ENCODE data around the gene SCARF2. TPM values are rescaled to one million over a fixed set of nuclear protein-coding genes. Genes with fewer than 3 reads are reported as not detected.

Gene SCARF2
- total and polyA plus RNA-seq, 4 donors, result 0.15 to 2.0 (median 1.7) TPM

DNA sequence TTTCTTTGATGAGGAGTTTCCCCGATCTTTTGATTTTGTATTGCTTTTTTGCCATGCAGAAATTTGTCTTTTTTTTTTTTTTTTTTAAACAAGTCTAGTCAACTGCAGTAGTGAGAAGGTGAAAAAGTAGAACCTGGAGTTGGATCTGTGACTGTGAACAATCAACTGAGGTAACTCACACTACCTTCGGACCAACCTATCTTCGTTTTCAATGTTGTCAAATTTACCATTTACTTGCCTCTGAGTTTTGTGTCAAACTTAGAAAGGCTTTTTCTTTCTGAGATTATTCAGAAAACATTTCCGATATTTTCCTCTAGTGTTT is 37.5 kb upstream of the SCARF2 start:
- Histone ChIP-seq H3K27ac (ENCODE audit: low read depth in 1 of 2, low read length in 2 of 2) (no peak overlapping the region), H3K27me3 (ENCODE audit: control insufficient read depth in 4 of 4, insufficient read depth in 4 of 4, low read length in 3 of 4) (no peaks in the 10 kb centered on the region), H3K4me1 (ENCODE audit: control insufficient read depth in 4 of 4, insufficient read depth in 4 of 4, low read length in 3 of 4) (peaks cover 0 to 1% (median 0%) of the 10 kb centered on the region in 4 donors), H3K36me3 (ENCODE audit: control insufficient read depth in 4 of 4, insufficient read depth in 3 of 4, low read depth in 1 of 4, low read length in 3 of 4) (peaks cover 0 to 7% (median 5%) of the 10 kb centered on the region in 4 donors), H3K9ac (ENCODE audit: low read depth in 1 of 2, low read length in 2 of 2) (no peak overlapping the region), H3K4me3 (ENCODE audit: low read depth in 1 of 3, low read length in 3 of 3) (no peak overlapping the region), H3K9me3 (ENCODE audit: control insufficient read depth in 4 of 4, low read length in 3 of 4) (no peaks in the 10 kb centered on the region)
- TF ChIP-seq, protein P1, sequence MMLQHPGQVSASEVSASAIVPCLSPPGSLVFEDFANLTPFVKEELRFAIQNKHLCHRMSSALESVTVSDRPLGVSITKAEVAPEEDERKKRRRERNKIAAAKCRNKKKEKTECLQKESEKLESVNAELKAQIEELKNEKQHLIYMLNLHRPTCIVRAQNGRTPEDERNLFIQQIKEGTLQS (IDR thresholded peaks at IDR 0.05), result no peak
- TF ChIP-seq SP1 (IDR thresholded peaks at IDR 0.05) (no peak), JUND (IDR thresholded peaks at IDR 0.05) (no peak), EGR1 (IDR thresholded peaks at IDR 0.05; ENCODE audit: low read depth in 2 of 2) (no peak), RAD21 (IDR thresholded peaks at IDR 0.05) (no peak), NR2F2 (IDR thresholded peaks at IDR 0.05) (no peak), YY1 (IDR thresholded peaks at IDR 0.05) (no peak), HNF4G (IDR thresholded peaks at IDR 0.05) (no peak), FOXA1 (IDR thresholded peaks at IDR 0.05) (no peak), TAF1 (conservative IDR thresholded peaks at IDR 0.05) (no peak), FOXA2 (IDR thresholded peaks at IDR 0.05) (no peak)
- TF ChIP-seq, protein P2, sequence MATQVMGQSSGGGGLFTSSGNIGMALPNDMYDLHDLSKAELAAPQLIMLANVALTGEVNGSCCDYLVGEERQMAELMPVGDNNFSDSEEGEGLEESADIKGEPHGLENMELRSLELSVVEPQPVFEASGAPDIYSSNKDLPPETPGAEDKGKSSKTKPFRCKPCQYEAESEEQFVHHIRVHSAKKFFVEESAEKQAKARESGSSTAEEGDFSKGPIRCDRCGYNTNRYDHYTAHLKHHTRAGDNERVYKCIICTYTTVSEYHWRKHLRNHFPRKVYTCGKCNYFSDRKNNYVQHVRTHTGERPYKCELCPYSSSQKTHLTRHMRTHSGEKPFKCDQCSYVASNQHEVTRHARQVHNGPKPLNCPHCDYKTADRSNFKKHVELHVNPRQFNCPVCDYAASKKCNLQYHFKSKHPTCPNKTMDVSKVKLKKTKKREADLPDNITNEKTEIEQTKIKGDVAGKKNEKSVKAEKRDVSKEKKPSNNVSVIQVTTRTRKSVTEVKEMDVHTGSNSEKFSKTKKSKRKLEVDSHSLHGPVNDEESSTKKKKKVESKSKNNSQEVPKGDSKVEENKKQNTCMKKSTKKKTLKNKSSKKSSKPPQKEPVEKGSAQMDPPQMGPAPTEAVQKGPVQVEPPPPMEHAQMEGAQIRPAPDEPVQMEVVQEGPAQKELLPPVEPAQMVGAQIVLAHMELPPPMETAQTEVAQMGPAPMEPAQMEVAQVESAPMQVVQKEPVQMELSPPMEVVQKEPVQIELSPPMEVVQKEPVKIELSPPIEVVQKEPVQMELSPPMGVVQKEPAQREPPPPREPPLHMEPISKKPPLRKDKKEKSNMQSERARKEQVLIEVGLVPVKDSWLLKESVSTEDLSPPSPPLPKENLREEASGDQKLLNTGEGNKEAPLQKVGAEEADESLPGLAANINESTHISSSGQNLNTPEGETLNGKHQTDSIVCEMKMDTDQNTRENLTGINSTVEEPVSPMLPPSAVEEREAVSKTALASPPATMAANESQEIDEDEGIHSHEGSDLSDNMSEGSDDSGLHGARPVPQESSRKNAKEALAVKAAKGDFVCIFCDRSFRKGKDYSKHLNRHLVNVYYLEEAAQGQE (IDR thresholded peaks at IDR 0.05), result no peak
- TF ChIP-seq, protein P3, sequence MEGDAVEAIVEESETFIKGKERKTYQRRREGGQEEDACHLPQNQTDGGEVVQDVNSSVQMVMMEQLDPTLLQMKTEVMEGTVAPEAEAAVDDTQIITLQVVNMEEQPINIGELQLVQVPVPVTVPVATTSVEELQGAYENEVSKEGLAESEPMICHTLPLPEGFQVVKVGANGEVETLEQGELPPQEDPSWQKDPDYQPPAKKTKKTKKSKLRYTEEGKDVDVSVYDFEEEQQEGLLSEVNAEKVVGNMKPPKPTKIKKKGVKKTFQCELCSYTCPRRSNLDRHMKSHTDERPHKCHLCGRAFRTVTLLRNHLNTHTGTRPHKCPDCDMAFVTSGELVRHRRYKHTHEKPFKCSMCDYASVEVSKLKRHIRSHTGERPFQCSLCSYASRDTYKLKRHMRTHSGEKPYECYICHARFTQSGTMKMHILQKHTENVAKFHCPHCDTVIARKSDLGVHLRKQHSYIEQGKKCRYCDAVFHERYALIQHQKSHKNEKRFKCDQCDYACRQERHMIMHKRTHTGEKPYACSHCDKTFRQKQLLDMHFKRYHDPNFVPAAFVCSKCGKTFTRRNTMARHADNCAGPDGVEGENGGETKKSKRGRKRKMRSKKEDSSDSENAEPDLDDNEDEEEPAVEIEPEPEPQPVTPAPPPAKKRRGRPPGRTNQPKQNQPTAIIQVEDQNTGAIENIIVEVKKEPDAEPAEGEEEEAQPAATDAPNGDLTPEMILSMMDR (IDR thresholded peaks at IDR 0.05; ENCODE audit: low read depth, low read length, missing input control), result no peak
- DNase-seq (ENCODE audit: low spot score), result no peak
- 96% methylated on average over 4 of the region's 4 CpGs for WGBS

DNA sequence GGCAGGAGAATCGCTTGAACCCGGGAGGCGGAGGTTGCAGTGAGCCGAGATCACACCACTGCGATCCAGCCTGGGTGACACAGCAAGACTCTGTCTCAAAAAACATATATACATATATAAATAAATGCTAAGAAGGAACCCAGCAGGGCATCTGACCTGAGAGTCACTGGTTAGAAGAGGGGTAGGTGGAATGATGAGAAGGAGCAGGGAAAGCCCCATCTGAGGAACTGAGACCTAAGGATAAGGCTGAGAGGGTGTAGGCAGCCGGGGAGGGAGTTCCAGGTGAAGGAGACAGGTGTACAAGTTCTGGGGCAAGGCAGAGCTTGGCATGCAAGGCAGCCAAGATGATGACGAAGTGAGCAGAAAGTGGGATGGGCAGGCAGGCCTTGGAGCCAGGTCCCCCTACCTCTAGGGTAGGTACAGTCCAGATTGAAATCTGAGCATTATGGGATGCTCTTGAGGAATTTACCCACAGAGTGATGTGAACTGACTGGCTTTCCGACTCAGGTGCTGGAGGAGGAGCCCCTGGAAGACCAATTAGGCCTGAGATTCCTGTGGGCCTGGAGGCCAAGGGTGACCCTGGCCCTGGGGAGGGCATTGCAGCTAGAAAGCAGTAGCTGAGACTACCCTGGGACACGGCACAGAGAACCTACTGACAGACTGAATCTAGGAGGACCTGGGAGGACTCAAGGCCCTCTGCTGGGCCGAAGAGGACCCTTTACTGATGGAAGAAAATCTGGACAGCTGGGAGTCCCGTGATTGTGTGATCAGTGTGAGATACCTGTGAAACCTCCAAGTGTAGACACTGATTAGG is 35.2 kb upstream of the SCARF2 start:
- TF ChIP-seq HNF4A (conservative IDR thresholded peaks at IDR 0.05) (no peak), SP1 (IDR thresholded peaks at IDR 0.05) (no peak), NR2F2 (IDR thresholded peaks at IDR 0.05) (no peak), JUND (IDR thresholded peaks at IDR 0.05) (no peak), EGR1 (IDR thresholded peaks at IDR 0.05; ENCODE audit: low read depth in 2 of 2) (no peak), GABPA (IDR thresholded peaks at IDR 0.05 in 1 of 2, conservative IDR thresholded peaks at IDR 0.05 in 1 of 2) (no peak), RAD21 (IDR thresholded peaks at IDR 0.05) (no peak), FOXA1 (IDR thresholded peaks at IDR 0.05) (no peak), TAF1 (conservative IDR thresholded peaks at IDR 0.05) (no peak), FOXA2 (IDR thresholded peaks at IDR 0.05) (no peak), HNF4G (IDR thresholded peaks at IDR 0.05) (no peak), RXRA (IDR thresholded peaks at IDR 0.05) (no peak)
- TF ChIP-seq, protein P1 (IDR thresholded peaks at IDR 0.05), result no peak
- TF ChIP-seq, protein P3 (IDR thresholded peaks at IDR 0.05; ENCODE audit: low read depth, low read length, missing input control), result no peak
- TF ChIP-seq, protein P4, sequence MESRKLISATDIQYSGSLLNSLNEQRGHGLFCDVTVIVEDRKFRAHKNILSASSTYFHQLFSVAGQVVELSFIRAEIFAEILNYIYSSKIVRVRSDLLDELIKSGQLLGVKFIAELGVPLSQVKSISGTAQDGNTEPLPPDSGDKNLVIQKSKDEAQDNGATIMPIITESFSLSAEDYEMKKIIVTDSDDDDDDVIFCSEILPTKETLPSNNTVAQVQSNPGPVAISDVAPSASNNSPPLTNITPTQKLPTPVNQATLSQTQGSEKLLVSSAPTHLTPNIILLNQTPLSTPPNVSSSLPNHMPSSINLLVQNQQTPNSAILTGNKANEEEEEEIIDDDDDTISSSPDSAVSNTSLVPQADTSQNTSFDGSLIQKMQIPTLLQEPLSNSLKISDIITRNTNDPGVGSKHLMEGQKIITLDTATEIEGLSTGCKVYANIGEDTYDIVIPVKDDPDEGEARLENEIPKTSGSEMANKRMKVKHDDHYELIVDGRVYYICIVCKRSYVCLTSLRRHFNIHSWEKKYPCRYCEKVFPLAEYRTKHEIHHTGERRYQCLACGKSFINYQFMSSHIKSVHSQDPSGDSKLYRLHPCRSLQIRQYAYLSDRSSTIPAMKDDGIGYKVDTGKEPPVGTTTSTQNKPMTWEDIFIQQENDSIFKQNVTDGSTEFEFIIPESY (IDR thresholded peaks at IDR 0.05), result no peak
- TF ChIP-seq, protein P5, sequence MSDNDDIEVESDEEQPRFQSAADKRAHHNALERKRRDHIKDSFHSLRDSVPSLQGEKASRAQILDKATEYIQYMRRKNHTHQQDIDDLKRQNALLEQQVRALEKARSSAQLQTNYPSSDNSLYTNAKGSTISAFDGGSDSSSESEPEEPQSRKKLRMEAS (IDR thresholded peaks at IDR 0.05), result no peak
- H3K9me3 ChIP-seq (ENCODE audit: control insufficient read depth in 4 of 4, low read length in 3 of 4), result no peaks in the 10 kb centered on the region
- no peak overlapping the region for H3K4me3 ChIP-seq (ENCODE audit: low read depth in 1 of 3, low read length in 3 of 3)
- H3K9ac ChIP-seq (ENCODE audit: low read depth in 1 of 2, low read length in 2 of 2), result no peak overlapping the region
- 96% methylated on average over 11 of the region's 11 CpGs for WGBS
- H3K27me3 ChIP-seq (ENCODE audit: control insufficient read depth in 4 of 4, insufficient read depth in 4 of 4, low read length in 3 of 4), result no peaks in the 10 kb centered on the region
- H3K27ac ChIP-seq (ENCODE audit: low read depth in 1 of 2, low read length in 2 of 2), result no peak overlapping the region
- DNase-seq (ENCODE audit: low spot score), result no peak
- no peaks in the 10 kb centered on the region for H3K4me1 ChIP-seq (ENCODE audit: control insufficient read depth in 4 of 4, insufficient read depth in 4 of 4, low read length in 3 of 4)
- H3K36me3 ChIP-seq (ENCODE audit: control insufficient read depth in 4 of 4, insufficient read depth in 3 of 4, low read depth in 1 of 4, low read length in 3 of 4), result peaks cover 0 to 12% (median 6%) of the 10 kb centered on the region in 4 donors
